NCI-H526 (cell line): Measurements from ENCODE around the gene ZNF177.
A peak's percentile ranks its signal among the peaks of the same experiment; 100 is the strongest.
"Not testable (repeated sequence)": the region's sequence is repeated elsewhere in the genome, so short reads cannot be mapped to it uniquely, and the experiment has no call there.

ENCODE experiments used
- DNase-seq, 2 experiments: peaks; one replicate each; lab custom pipeline; 2025; lab: John Stamatoyannopoulos, UW

ZNF177 gene

GRCh38 chr19:9362905-9363304, at the start of gene ZNF177:
TSS of gene ZNF177 (plus strand) at chr19:9363013. CDS start at chr19:9378312, 15,299 bp downstream.
- no peak for DNase-seq

GRCh38 chr19:9313756-9314155, 49.1 kb upstream of the ZNF177 start:
- no peak for DNase-seq

- DNase-seq = no peak
Observed at GRCh38 chr19:9321338-9321737, 41.5 kb upstream of the ZNF177 start.

GRCh38 chr19:9321756-9322155, 41.1 kb upstream of the ZNF177 start:
- not testable (repeated sequence) for DNase-seq

- DNase-seq = not testable (repeated sequence)
Observed at GRCh38 chr19:9322201-9322600, 40.6 kb upstream of the ZNF177 start.

- peak; percentile 74 to 82 for DNase-seq
Observed at GRCh38 chr19:9323557-9323918, 39.3 kb upstream of the ZNF177 start.

GRCh38 chr19:9323919-9324583, 38.8 kb upstream of the ZNF177 start, which contains the start of gene ZNF559:
TSS of gene ZNF559 (plus strand) at chr19:9324179. CDS start at chr19:9338550, 14,371 bp downstream.
- DNase-seq = peak; percentile 87 to 93

- DNase-seq = peak in 1 of 2 experiments; percentile 26
Observed at GRCh38 chr19:9324584-9324962, 38.2 kb upstream of the ZNF177 start.

- DNase-seq = no peak
Observed at GRCh38 chr19:9329999-9330398, 32.8 kb upstream of the ZNF177 start.

GRCh38 chr19:9342610-9343304, 20.1 kb upstream of the ZNF177 start:
- DNase-seq = no peak

- DNase-seq = no peak
Observed at GRCh38 chr19:9345005-9345404, 17.8 kb upstream of the ZNF177 start.

GRCh38 chr19:9348253-9348652, 14.6 kb upstream of the ZNF177 start:
- no peak for DNase-seq

- DNase-seq = no peak
Observed at GRCh38 chr19:9348671-9349070, 14.1 kb upstream of the ZNF177 start.

GRCh38 chr19:9352505-9352904, 10.3 kb upstream of the ZNF177 start:
- no peak for DNase-seq

GRCh38 chr19:9353011-9353410, 9.8 kb upstream of the ZNF177 start:
- no peak for DNase-seq

- no peak for DNase-seq
Observed at GRCh38 chr19:9354651-9355050, 8.2 kb upstream of the ZNF177 start.

- DNase-seq = no peak
Observed at GRCh38 chr19:9370738-9371619, 8.2 kb downstream of the ZNF177 start.

- DNase-seq = no peak
Observed at GRCh38 chr19:9381361-9381785, 18.6 kb downstream of the ZNF177 start.

- DNase-seq = no peak
Observed at GRCh38 chr19:9406798-9407352, 44.1 kb downstream of the ZNF177 start.

- no peak for DNase-seq
Observed at GRCh38 chr19:9407827-9408226, 45.0 kb downstream of the ZNF177 start.

GRCh38 chr19:9413240-9413954, 50.6 kb downstream of the ZNF177 start:
- DNase-seq = no peak

GRCh38 chr19:9427941-9428340, 65.1 kb downstream of the ZNF177 start:
- DNase-seq = no peak
